ENCODE measurements around the gene RTP5. TPM values are rescaled to one million over a fixed set of nuclear protein-coding genes. Genes with fewer than 3 reads are reported as not detected.
"Not testable (repeated sequence)": the region's sequence is repeated elsewhere in the genome, so short reads cannot be mapped to it uniquely, and the experiment has no call there.

Gene RTP5
- total and polyA plus RNA-seq, 12 donors, result 0.15 TPM; not detected in 11

GRCh38 chr2:241822264-241822623 lies 47.3 kb upstream of the RTP5 start:
- Histone ChIP-seq H3K4me1 (peaks cover 0 to 20% (median 0%) of the 10 kb centered on the region in 9 donors), H3K36me3 (no peaks in the 10 kb centered on the region), H3K27me3 (no peaks in the 10 kb centered on the region), H3K4me3 (peak overlapping the region in 4 of 10 donors; percentile 30 to 41 (median 34)), H3K27ac (peak overlapping the region in 3 of 10 donors; percentile 26 to 72 (median 59)), H3K9me3 (peaks cover 0 to 20% (median 6%) of the 10 kb centered on the region in 11 donors)
- intact Hi-C loops (cut with DNase I), result no loop called here
- TF ChIP-seq CTCF (IDR thresholded peaks at IDR 0.05), result no peak
- DNase-seq (no peak), ATAC-seq (no peak)
- 74 to 76% methylated on average over 14 of the region's 14 CpGs for WGBS, 2 donors

GRCh38 chr2:241823531-241824437 lies 45.7 kb upstream of the RTP5 start:
- Histone ChIP-seq H3K4me1 (peaks cover 0 to 16% (median 0%) of the 10 kb centered on the region in 9 donors), H3K9me3 (peaks cover 0 to 31% (median 13%) of the 10 kb centered on the region in 11 donors)
- ATAC-seq; H3K27ac ChIP-seq; intact Hi-C loops (cut with DNase I); H3K27me3 ChIP-seq; H3K36me3 ChIP-seq; DNase-seq; H3K4me3 ChIP-seq: not testable (repeated sequence)
- WGBS, 2 donors, result 90% methylated on average over 45 of the region's 45 CpGs

- H3K36me3 ChIP-seq, result no peaks in the 10 kb centered on the region
- H3K27me3 ChIP-seq, result peaks cover 0 to 12% (median 0%) of the 10 kb centered on the region in 7 donors
- DNase-seq, result no peak
- intact Hi-C loops (cut with DNase I), result no loop called here
- no peak overlapping the region for H3K27ac ChIP-seq
- peaks cover 0 to under 1% (median 0%) of the 10 kb centered on the region in 9 donors for H3K4me1 ChIP-seq
- WGBS, 2 donors, result 78 to 89% methylated on average over 2 of the region's 2 CpGs
- no peak for ATAC-seq
- peaks cover 0 to 31% (median 13%) of the 10 kb centered on the region in 11 donors for H3K9me3 ChIP-seq
- H3K4me3 ChIP-seq, result no peak overlapping the region
- no peak for TF ChIP-seq CTCF (IDR thresholded peaks at IDR 0.05)
These were observed 42.1 kb upstream of the RTP5 start for GRCh38 chr2:241827394-241827793.

- intact Hi-C loops (cut with DNase I), result no loop called here
These were observed 36.3 kb upstream of the RTP5 start for GRCh38 chr2:241833101-241833663.

GRCh38 chr2:241833756-241834526 lies 35.6 kb upstream of the RTP5 start:
- H3K4me1 ChIP-seq; DNase-seq; H3K9me3 ChIP-seq; H3K36me3 ChIP-seq; H3K4me3 ChIP-seq; intact Hi-C loops (cut with DNase I); ATAC-seq; H3K27ac ChIP-seq: not testable (repeated sequence)
- 83% methylated on average over 28 of the region's 28 CpGs for WGBS, 2 donors
- H3K27me3 ChIP-seq, result peaks cover 0 to 17% (median 0%) of the 10 kb centered on the region in 7 donors

More at GRCh38 chr2:241833101-241833663, 36.3 kb upstream of the RTP5 start:
- no peak overlapping the region for H3K27ac ChIP-seq
- H3K9me3 ChIP-seq, result peaks cover 0 to 1% (median 0%) of the 10 kb centered on the region in 11 donors
- H3K36me3 ChIP-seq, result no peaks in the 10 kb centered on the region
- H3K27me3 ChIP-seq, result peaks cover 0 to 17% (median 0%) of the 10 kb centered on the region in 7 donors
- H3K4me1 ChIP-seq, result no peaks in the 10 kb centered on the region
- H3K4me3 ChIP-seq, result no peak overlapping the region
- ATAC-seq, result no peak
- DNase-seq, result no peak
- no peak for TF ChIP-seq CTCF (IDR thresholded peaks at IDR 0.05)
- 43 to 58% methylated on average over 13 of the region's 13 CpGs for WGBS, 2 donors

All from heart right ventricle (tissue), 16 donors.